ENCODE results near the gene ROBO1.

Gene ROBO1

GRCh38 chr3:79018265-79018664, 749.5 kb downstream of the ROBO1 start:
- DNase-seq (ENCODE audit: low read depth, low spot score) = no peak
- H3K4me3 ChIP-seq (ENCODE audit: low read length) = peak overlapping the region; percentile 21

GRCh38 chr3:79016587-79017376, 751.0 kb downstream of the ROBO1 start:
- no peak overlapping the region for H3K4me3 ChIP-seq (ENCODE audit: low read length)
- DNase-seq (ENCODE audit: low read depth, low spot score) = no peak

GRCh38 chr3:79015854-79016253, 751.9 kb downstream of the ROBO1 start:
- H3K4me3 ChIP-seq (ENCODE audit: low read length) = no peak overlapping the region
- DNase-seq (ENCODE audit: low read depth, low spot score) = no peak

- H3K4me3 ChIP-seq (ENCODE audit: low read length) = no peak overlapping the region
- no peak for DNase-seq (ENCODE audit: low read depth, low spot score)
These were observed 754.8 kb downstream of the ROBO1 start for GRCh38 chr3:79012946-79013362.

- DNase-seq (ENCODE audit: low read depth, low spot score) = no peak
- no peak overlapping the region for H3K4me3 ChIP-seq (ENCODE audit: low read length)
These were observed 755.3 kb downstream of the ROBO1 start for GRCh38 chr3:79012530-79012913.

GRCh38 chr3:79011821-79012529, 755.8 kb downstream of the ROBO1 start:
- no peak for DNase-seq (ENCODE audit: low read depth, low spot score)
- no peak overlapping the region for H3K4me3 ChIP-seq (ENCODE audit: low read length)

GRCh38 chr3:79009861-79010260, 757.9 kb downstream of the ROBO1 start:
- no peak for DNase-seq (ENCODE audit: low read depth, low spot score)
- H3K4me3 ChIP-seq (ENCODE audit: low read length) = no peak overlapping the region

GRCh38 chr3:79006077-79006476, 761.7 kb downstream of the ROBO1 start:
- no peak for DNase-seq (ENCODE audit: low read depth, low spot score)
- H3K4me3 ChIP-seq (ENCODE audit: low read length) = no peak overlapping the region

GRCh38 chr3:79005084-79005483, 762.7 kb downstream of the ROBO1 start:
- no peak overlapping the region for H3K4me3 ChIP-seq (ENCODE audit: low read length)
- no peak for DNase-seq (ENCODE audit: low read depth, low spot score)

GRCh38 chr3:79003994-79004393, 763.8 kb downstream of the ROBO1 start:
- no peak overlapping the region for H3K4me3 ChIP-seq (ENCODE audit: low read length)
- no peak for DNase-seq (ENCODE audit: low read depth, low spot score)

- no peak for DNase-seq (ENCODE audit: low read depth, low spot score)
- H3K4me3 ChIP-seq (ENCODE audit: low read length) = no peak overlapping the region
These were observed 765.1 kb downstream of the ROBO1 start for GRCh38 chr3:79002465-79003372.

GRCh38 chr3:79001255-79001654, 766.5 kb downstream of the ROBO1 start:
- no peak for DNase-seq (ENCODE audit: low read depth, low spot score)
- no peak overlapping the region for H3K4me3 ChIP-seq (ENCODE audit: low read length)

GRCh38 chr3:78999139-78999538, 768.7 kb downstream of the ROBO1 start:
- H3K4me3 ChIP-seq (ENCODE audit: low read length) = no peak overlapping the region
- no peak for DNase-seq (ENCODE audit: low read depth, low spot score)

- no peak for DNase-seq (ENCODE audit: low read depth, low spot score)
- H3K4me3 ChIP-seq (ENCODE audit: low read length) = no peak overlapping the region
These were observed 772.7 kb downstream of the ROBO1 start for GRCh38 chr3:78995087-78995486.

GRCh38 chr3:78994174-78995027, 773.4 kb downstream of the ROBO1 start:
- DNase-seq (ENCODE audit: low read depth, low spot score) = no peak

GRCh38 chr3:78993375-78993774, 774.4 kb downstream of the ROBO1 start:
- H3K4me3 ChIP-seq (ENCODE audit: low read length) = no peak overlapping the region
- DNase-seq (ENCODE audit: low read depth, low spot score) = no peak

More at GRCh38 chr3:78994174-78995027, 773.4 kb downstream of the ROBO1 start:
- H3K4me3 ChIP-seq (ENCODE audit: low read length) = no peak overlapping the region

GRCh38 chr3:78992830-78993229, 775.0 kb downstream of the ROBO1 start:
- no peak for DNase-seq (ENCODE audit: low read depth, low spot score)
- H3K4me3 ChIP-seq (ENCODE audit: low read length) = no peak overlapping the region

- DNase-seq (ENCODE audit: low read depth, low spot score) = no peak
- no peak overlapping the region for H3K4me3 ChIP-seq (ENCODE audit: low read length)
These were observed 775.4 kb downstream of the ROBO1 start for GRCh38 chr3:78992400-78992799.

- H3K4me3 ChIP-seq (ENCODE audit: low read length) = no peak overlapping the region
- no peak for DNase-seq (ENCODE audit: low read depth, low spot score)
These were observed 776.1 kb downstream of the ROBO1 start for GRCh38 chr3:78991656-78992055.
